ENCODE results near the gene ZNF683.
A peak's percentile ranks its signal among the peaks of the same experiment; 100 is the strongest.

The ZNF683 gene

DNA sequence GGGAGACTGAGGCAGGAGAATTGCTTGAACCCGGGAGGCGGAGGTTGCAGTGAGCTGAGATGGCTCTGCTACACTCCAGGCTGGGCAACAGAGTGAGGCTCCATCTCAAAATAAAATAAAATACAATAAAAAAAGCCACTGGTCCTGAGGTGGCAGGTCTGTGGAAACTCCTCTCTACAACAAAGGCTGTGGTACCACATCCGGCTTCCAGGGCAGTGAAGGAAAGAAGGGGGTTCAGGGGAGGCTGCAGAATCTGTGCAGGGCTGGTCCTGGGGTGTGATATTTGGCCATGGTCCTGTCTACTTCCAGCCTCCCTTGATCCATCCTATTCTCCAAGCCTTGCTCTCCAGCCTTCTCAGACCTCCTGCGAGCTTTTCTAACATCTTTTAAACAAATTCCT lies 731 bp upstream of the ZNF683 start:
- no CpG with 5 or more reads among the region's 4 CpGs for WGBS (ENCODE audit: extremely low coverage, insufficient coverage, low lambda C conversion rate)
- H3K56ac ChIP-seq (ENCODE audit: low read length), result no peak overlapping the region
- no peak overlapping the region for H4K8ac ChIP-seq (ENCODE audit: low read depth, low read length)
- no peaks in the 10 kb centered on the region for H3K79me1 ChIP-seq (ENCODE audit: low read length)
- H2AK5ac ChIP-seq (ENCODE audit: low read length), result no peak overlapping the region
- no peak overlapping the region for H4K5ac ChIP-seq (ENCODE audit: low read length)
- no peak overlapping the region for H3K4me3 ChIP-seq (ENCODE audit: low read length)
- H3K4ac ChIP-seq (ENCODE audit: low read depth, low read length), result peak overlapping the region; percentile 62
- DNase-seq, result no peak
- H3K27ac ChIP-seq (ENCODE audit: low read depth, low read length), result no peak overlapping the region
- no peaks in the 10 kb centered on the region for H3K36me3 ChIP-seq (ENCODE audit: control insufficient read depth, insufficient read depth, low read length)
- H3K4me2 ChIP-seq (ENCODE audit: low read length), result no peak overlapping the region
- H2BK5ac ChIP-seq (ENCODE audit: low read length), result no peak overlapping the region
- H3K18ac ChIP-seq (ENCODE audit: low read length), result no peak overlapping the region
- peaks cover 23% of the 10 kb centered on the region for H3K4me1 ChIP-seq (ENCODE audit: control insufficient read depth, low read depth, low read length)
- no peak overlapping the region for H2BK120ac ChIP-seq (ENCODE audit: low read depth, low read length)
- H3K79me2 ChIP-seq (ENCODE audit: control insufficient read depth, insufficient read depth, low read length), result no peaks in the 10 kb centered on the region
- no peak overlapping the region for H2BK15ac ChIP-seq (replicated peaks; ENCODE audit: low read depth)
- no peaks in the 10 kb centered on the region for H3K27me3 ChIP-seq (ENCODE audit: insufficient read depth, low read length, poor library complexity)
- no peak overlapping the region for H3K23ac ChIP-seq (ENCODE audit: low read length)
- no peak overlapping the region for H3K9ac ChIP-seq (ENCODE audit: low read length)

GRCh38 chr1:26372039-26372438 lies 511 bp downstream of the ZNF683 start:
- H2BK120ac ChIP-seq (ENCODE audit: low read depth, low read length), result no peak overlapping the region
- H3K79me2 ChIP-seq (ENCODE audit: control insufficient read depth, insufficient read depth, low read length), result no peaks in the 10 kb centered on the region
- no peak overlapping the region for H2BK15ac ChIP-seq (replicated peaks; ENCODE audit: low read depth)
- no peak overlapping the region for H3K56ac ChIP-seq (ENCODE audit: low read length)
- no CpG with 5 or more reads among the region's 5 CpGs for WGBS (ENCODE audit: extremely low coverage, insufficient coverage, low lambda C conversion rate)
- H3K36me3 ChIP-seq (ENCODE audit: control insufficient read depth, insufficient read depth, low read length), result no peaks in the 10 kb centered on the region
- no peak overlapping the region for H3K23ac ChIP-seq (ENCODE audit: low read length)
- H2BK5ac ChIP-seq (ENCODE audit: low read length), result no peak overlapping the region
- no peak overlapping the region for H2AK5ac ChIP-seq (ENCODE audit: low read length)
- H3K18ac ChIP-seq (ENCODE audit: low read length), result no peak overlapping the region
- H3K4me1 ChIP-seq (ENCODE audit: control insufficient read depth, low read depth, low read length), result peaks cover 18% of the 10 kb centered on the region
- no peak overlapping the region for H4K8ac ChIP-seq (ENCODE audit: low read depth, low read length)
- H3K79me1 ChIP-seq (ENCODE audit: low read length), result no peaks in the 10 kb centered on the region
- H3K4ac ChIP-seq (ENCODE audit: low read depth, low read length), result no peak overlapping the region
- no peak overlapping the region for H3K9ac ChIP-seq (ENCODE audit: low read length)
- no peak overlapping the region for H3K4me2 ChIP-seq (ENCODE audit: low read length)
- H4K5ac ChIP-seq (ENCODE audit: low read length), result no peak overlapping the region
- no peak overlapping the region for H3K4me3 ChIP-seq (ENCODE audit: low read length)
- H3K27ac ChIP-seq (ENCODE audit: low read depth, low read length), result no peak overlapping the region
- no peak for DNase-seq
- H3K27me3 ChIP-seq (ENCODE audit: insufficient read depth, low read length, poor library complexity), result no peaks in the 10 kb centered on the region

- Histone ChIP-seq H2AK5ac (ENCODE audit: low read length) (no peak overlapping the region), H2BK5ac (ENCODE audit: low read length) (peak overlapping the region; percentile 58), H3K4me1 (ENCODE audit: control insufficient read depth, low read depth, low read length) (peaks cover 18% of the 10 kb centered on the region), H3K23ac (ENCODE audit: low read length) (no peak overlapping the region), H3K4me3 (ENCODE audit: low read length) (no peak overlapping the region), H3K4ac (ENCODE audit: low read depth, low read length) (no peak overlapping the region), H3K79me1 (ENCODE audit: low read length) (no peaks in the 10 kb centered on the region), H3K27me3 (ENCODE audit: insufficient read depth, low read length, poor library complexity) (no peaks in the 10 kb centered on the region), H2BK15ac (replicated peaks; ENCODE audit: low read depth) (no peak overlapping the region), H3K4me2 (ENCODE audit: low read length) (no peak overlapping the region), H4K5ac (ENCODE audit: low read length) (no peak overlapping the region), H3K36me3 (ENCODE audit: control insufficient read depth, insufficient read depth, low read length) (no peaks in the 10 kb centered on the region), H2BK120ac (ENCODE audit: low read depth, low read length) (no peak overlapping the region), H3K9ac (ENCODE audit: low read length) (no peak overlapping the region), H4K8ac (ENCODE audit: low read depth, low read length) (no peak overlapping the region), H3K18ac (ENCODE audit: low read length) (no peak overlapping the region), H3K56ac (ENCODE audit: low read length) (peak overlapping the region; percentile 57), H3K79me2 (ENCODE audit: control insufficient read depth, insufficient read depth, low read length) (no peaks in the 10 kb centered on the region), H3K27ac (ENCODE audit: low read depth, low read length) (no peak overlapping the region)
- no peak for DNase-seq
- WGBS (ENCODE audit: extremely low coverage, insufficient coverage, low lambda C conversion rate), result no CpG with 5 or more reads among the region's 6 CpGs
Measured at GRCh38 chr1:26370591-26371382, 1.8 kb downstream of the ZNF683 start.

DNA sequence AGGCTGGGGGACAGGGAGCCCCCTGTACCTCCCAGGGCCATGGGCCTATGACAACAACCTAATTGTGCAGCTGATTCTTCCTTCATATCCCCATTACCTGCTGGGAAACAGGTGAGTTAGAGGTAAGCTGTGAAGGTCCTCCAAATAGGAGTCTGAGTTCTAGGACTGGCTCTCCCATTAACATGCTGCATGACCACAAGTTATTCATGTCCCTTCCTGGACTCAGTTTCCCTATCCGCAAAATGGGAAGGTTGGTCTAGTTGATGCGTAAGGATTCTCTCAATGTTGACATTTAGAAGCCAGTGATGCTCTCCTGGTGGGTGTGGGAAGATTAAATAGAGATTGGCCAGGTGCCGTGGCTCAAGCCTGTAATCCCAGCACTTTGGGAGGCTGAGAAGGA lies 4.1 kb downstream of the ZNF683 start:
- Histone ChIP-seq H3K27me3 (ENCODE audit: insufficient read depth, low read length, poor library complexity) (no peaks in the 10 kb centered on the region), H3K27ac (ENCODE audit: low read depth, low read length) (no peak overlapping the region), H3K56ac (ENCODE audit: low read length) (no peak overlapping the region), H2BK5ac (ENCODE audit: low read length) (no peak overlapping the region), H3K4me3 (ENCODE audit: low read length) (no peak overlapping the region), H3K79me2 (ENCODE audit: control insufficient read depth, insufficient read depth, low read length) (no peaks in the 10 kb centered on the region), H2BK120ac (ENCODE audit: low read depth, low read length) (no peak overlapping the region), H2AK5ac (ENCODE audit: low read length) (no peak overlapping the region), H3K79me1 (ENCODE audit: low read length) (no peaks in the 10 kb centered on the region), H3K36me3 (ENCODE audit: control insufficient read depth, insufficient read depth, low read length) (no peaks in the 10 kb centered on the region), H4K5ac (ENCODE audit: low read length) (no peak overlapping the region), H2BK15ac (replicated peaks; ENCODE audit: low read depth) (no peak overlapping the region), H3K23ac (ENCODE audit: low read length) (no peak overlapping the region), H3K4me1 (ENCODE audit: control insufficient read depth, low read depth, low read length) (peaks cover 5% of the 10 kb centered on the region), H3K4ac (ENCODE audit: low read depth, low read length) (no peak overlapping the region), H3K4me2 (ENCODE audit: low read length) (no peak overlapping the region), H3K9ac (ENCODE audit: low read length) (no peak overlapping the region), H4K8ac (ENCODE audit: low read depth, low read length) (no peak overlapping the region), H3K18ac (ENCODE audit: low read length) (no peak overlapping the region)
- DNase-seq, result no peak
- no CpG with 5 or more reads among the region's 3 CpGs for WGBS (ENCODE audit: extremely low coverage, insufficient coverage, low lambda C conversion rate)

DNA sequence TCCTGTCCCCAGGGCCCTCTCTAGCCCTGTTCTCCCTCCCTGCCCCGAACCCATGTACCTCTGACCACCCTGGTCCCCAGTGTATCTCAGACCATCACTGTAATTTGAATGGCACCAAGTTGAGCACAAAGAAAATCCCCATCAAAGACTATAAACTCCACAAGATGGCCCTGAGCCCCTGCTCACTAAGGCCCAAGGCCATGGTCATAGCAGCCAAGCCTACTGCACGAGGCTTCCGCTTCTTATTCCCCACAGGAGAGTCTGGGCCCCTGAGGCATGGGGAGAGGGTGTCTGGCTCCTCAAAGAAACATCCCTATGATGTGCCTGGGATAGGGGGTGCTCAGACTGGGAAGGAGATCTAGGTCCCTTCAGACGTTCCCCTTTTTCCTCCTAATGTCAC lies 4.5 kb downstream of the ZNF683 start:
- Histone ChIP-seq H3K23ac (ENCODE audit: low read length) (no peak overlapping the region), H4K5ac (ENCODE audit: low read length) (no peak overlapping the region), H2BK15ac (replicated peaks; ENCODE audit: low read depth) (no peak overlapping the region), H3K79me1 (ENCODE audit: low read length) (no peaks in the 10 kb centered on the region), H2BK5ac (ENCODE audit: low read length) (no peak overlapping the region), H2AK5ac (ENCODE audit: low read length) (no peak overlapping the region), H3K9ac (ENCODE audit: low read length) (no peak overlapping the region), H4K8ac (ENCODE audit: low read depth, low read length) (no peak overlapping the region), H3K4me1 (ENCODE audit: control insufficient read depth, low read depth, low read length) (peaks cover 3% of the 10 kb centered on the region), H3K4ac (ENCODE audit: low read depth, low read length) (no peak overlapping the region), H3K56ac (ENCODE audit: low read length) (no peak overlapping the region), H3K18ac (ENCODE audit: low read length) (no peak overlapping the region), H3K27ac (ENCODE audit: low read depth, low read length) (no peak overlapping the region), H2BK120ac (ENCODE audit: low read depth, low read length) (no peak overlapping the region), H3K4me2 (ENCODE audit: low read length) (no peak overlapping the region), H3K4me3 (ENCODE audit: low read length) (no peak overlapping the region), H3K27me3 (ENCODE audit: insufficient read depth, low read length, poor library complexity) (no peaks in the 10 kb centered on the region), H3K36me3 (ENCODE audit: control insufficient read depth, insufficient read depth, low read length) (no peaks in the 10 kb centered on the region), H3K79me2 (ENCODE audit: control insufficient read depth, insufficient read depth, low read length) (no peaks in the 10 kb centered on the region)
- DNase-seq, result no peak
- no CpG with 5 or more reads among the region's 4 CpGs for WGBS (ENCODE audit: extremely low coverage, insufficient coverage, low lambda C conversion rate)

DNA sequence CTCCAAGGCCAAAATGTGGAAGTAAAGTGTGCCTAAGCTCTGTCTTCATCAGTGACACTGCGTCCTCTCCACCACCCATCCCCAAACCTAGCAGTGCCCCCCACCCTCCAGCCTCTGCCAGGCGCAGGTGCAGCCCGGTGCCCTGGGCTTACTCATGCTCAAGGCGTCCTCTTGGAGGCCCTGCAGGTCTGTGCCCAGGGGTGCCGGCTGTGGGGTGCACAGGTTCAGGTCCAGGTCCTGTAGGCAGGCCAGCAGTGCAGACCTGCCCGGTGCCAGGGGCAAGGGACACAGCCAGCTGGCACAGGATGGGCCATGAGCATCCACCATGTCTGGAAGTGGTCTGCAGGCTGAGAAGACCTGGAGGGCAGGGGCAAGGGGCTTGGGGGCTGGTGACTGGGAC lies 5.1 kb downstream of the ZNF683 start:
- no CpG with 5 or more reads among the region's 6 CpGs for WGBS (ENCODE audit: extremely low coverage, insufficient coverage, low lambda C conversion rate)
- H2AK5ac ChIP-seq (ENCODE audit: low read length), result no peak overlapping the region
- H3K36me3 ChIP-seq (ENCODE audit: control insufficient read depth, insufficient read depth, low read length), result no peaks in the 10 kb centered on the region
- H4K5ac ChIP-seq (ENCODE audit: low read length), result no peak overlapping the region
- H3K4ac ChIP-seq (ENCODE audit: low read depth, low read length), result no peak overlapping the region
- H3K9ac ChIP-seq (ENCODE audit: low read length), result no peak overlapping the region
- no peak overlapping the region for H3K4me2 ChIP-seq (ENCODE audit: low read length)
- H3K27me3 ChIP-seq (ENCODE audit: insufficient read depth, low read length, poor library complexity), result no peaks in the 10 kb centered on the region
- H3K79me1 ChIP-seq (ENCODE audit: low read length), result no peaks in the 10 kb centered on the region
- no peak for DNase-seq
- no peak overlapping the region for H2BK15ac ChIP-seq (replicated peaks; ENCODE audit: low read depth)
- no peak overlapping the region for H3K27ac ChIP-seq (ENCODE audit: low read depth, low read length)
- no peak overlapping the region for H2BK5ac ChIP-seq (ENCODE audit: low read length)
- no peak overlapping the region for H3K56ac ChIP-seq (ENCODE audit: low read length)
- H2BK120ac ChIP-seq (ENCODE audit: low read depth, low read length), result no peak overlapping the region
- H3K23ac ChIP-seq (ENCODE audit: low read length), result no peak overlapping the region
- H4K8ac ChIP-seq (ENCODE audit: low read depth, low read length), result no peak overlapping the region
- H3K4me1 ChIP-seq (ENCODE audit: control insufficient read depth, low read depth, low read length), result peaks cover 3% of the 10 kb centered on the region
- no peaks in the 10 kb centered on the region for H3K79me2 ChIP-seq (ENCODE audit: control insufficient read depth, insufficient read depth, low read length)
- H3K4me3 ChIP-seq (ENCODE audit: low read length), result no peak overlapping the region
- no peak overlapping the region for H3K18ac ChIP-seq (ENCODE audit: low read length)
